ENCODE measurements around the gene TPD52L1. TPM values are rescaled to one million over a fixed set of nuclear protein-coding genes. Genes with fewer than 3 reads are reported as not detected.

TPD52L1 gene
- total RNA-seq (39.8 TPM), polyA plus RNA-seq (ENCODE audit: insufficient read depth in 1 of 8, insufficient read length in 8 of 8, low replicate concordance in 1 of 8) (10 to 100 TPM; 31.9 to 71.0 (median 43.1) TPM)
- long read RNA-seq, donor 1, transcript TPD52L1-213 (7 exons, 2,356 nt): major isoform, 7 of 10 reads
- long read RNA-seq, donor 1, partial matches to known transcripts: 0 of 10 reads
- long read RNA-seq, donor 1, other reads (novel, unspliced or antisense): 0 of 10 reads
- long read RNA-seq, donor 2, partial matches to known transcripts: 0 of 3 reads
- long read RNA-seq, donor 2, other reads (novel, unspliced or antisense): 0 of 3 reads
- long read RNA-seq, donor 3, transcript TPD52L1-213 (7 exons, 2,356 nt): major isoform, 12 of 22 reads
- long read RNA-seq, donor 3, transcript TPD52L1-203 (6 exons, 1,308 nt): minor isoform, 5 of 22 reads
- long read RNA-seq, donor 3, transcript TPD52L1-216 (1 exons, 2,486 nt): minor isoform, 5 of 22 reads
- long read RNA-seq, donor 3, partial matches to known transcripts: 0 of 22 reads
- long read RNA-seq, donor 3, other reads (novel, unspliced or antisense): 0 of 22 reads
- long read RNA-seq, donor 4, transcript TPD52L1-213 (7 exons, 2,356 nt): major isoform, 5 of 15 reads
- long read RNA-seq, donor 4, partial matches to known transcripts: 0 of 15 reads
- long read RNA-seq, donor 4, other reads (novel, unspliced or antisense): 0 of 15 reads
- long read RNA-seq, donor 5, transcript TPD52L1-216 (1 exons, 2,486 nt): minor isoform, 6 of 32 reads
- long read RNA-seq, donor 5, transcript TPD52L1-213 (7 exons, 2,356 nt): major isoform, 13 of 32 reads
- long read RNA-seq, donor 5, transcript TPD52L1-203 (6 exons, 1,308 nt): minor isoform, 7 of 32 reads
- long read RNA-seq, donor 5, partial matches to known transcripts: 0 of 32 reads
- long read RNA-seq, donor 5, other reads (novel, unspliced or antisense): 0 of 32 reads
- long read RNA-seq, donor 6, transcript TPD52L1-216 (1 exons, 2,486 nt): minor isoform, 14 of 74 reads
- long read RNA-seq, donor 6, transcript TPD52L1-213 (7 exons, 2,356 nt): major isoform, 29 of 74 reads
- long read RNA-seq, donor 6, transcript TPD52L1-203 (6 exons, 1,308 nt): minor isoform, 14 of 74 reads
- long read RNA-seq, donor 6, partial matches to known transcripts: 12 of 74 reads
- long read RNA-seq, donor 6, other reads (novel, unspliced or antisense): 0 of 74 reads
- long read RNA-seq, donor 7, transcript TPD52L1-216 (1 exons, 2,486 nt): major isoform, 10 of 116 reads
- long read RNA-seq, donor 7, transcript TPD52L1-213 (7 exons, 2,356 nt): minor isoform, 7 of 116 reads
- long read RNA-seq, donor 7, transcript TPD52L1-203 (6 exons, 1,308 nt): minor isoform, 7 of 116 reads
- long read RNA-seq, donor 7, partial matches to known transcripts: 22 of 116 reads
- long read RNA-seq, donor 7, other reads (novel, unspliced or antisense): 68 of 116 reads
- long read RNA-seq, donor 8, transcript TPD52L1-213 (7 exons, 2,356 nt): minor isoform, 5 of 18 reads
- long read RNA-seq, donor 8, transcript TPD52L1-216 (1 exons, 2,486 nt): major isoform, 9 of 18 reads
- long read RNA-seq, donor 8, partial matches to known transcripts: 0 of 18 reads
- long read RNA-seq, donor 8, other reads (novel, unspliced or antisense): 0 of 18 reads
- long read RNA-seq, donor 9, transcript TPD52L1-213 (7 exons, 2,356 nt): minor isoform, 6 of 38 reads
- long read RNA-seq, donor 9, transcript TPD52L1-216 (1 exons, 2,486 nt): minor isoform, 11 of 38 reads
- long read RNA-seq, donor 9, transcript TPD52L1-203 (6 exons, 1,308 nt): major isoform, 14 of 38 reads
- long read RNA-seq, donor 9, partial matches to known transcripts: 6 of 38 reads
- long read RNA-seq, donor 9, other reads (novel, unspliced or antisense): 0 of 38 reads
- long read RNA-seq, donor 10, transcript TPD52L1-216 (1 exons, 2,486 nt): major isoform, 19 of 43 reads
- long read RNA-seq, donor 10, transcript TPD52L1-203 (6 exons, 1,308 nt): minor isoform, 9 of 43 reads
- long read RNA-seq, donor 10, transcript TPD52L1-213 (7 exons, 2,356 nt): minor isoform, 10 of 43 reads
- long read RNA-seq, donor 10, partial matches to known transcripts: 0 of 43 reads
- long read RNA-seq, donor 10, other reads (novel, unspliced or antisense): 0 of 43 reads
- long read RNA-seq, donor 11, transcript TPD52L1-216 (1 exons, 2,486 nt): minor isoform, 7 of 20 reads
- long read RNA-seq, donor 11, transcript TPD52L1-213 (7 exons, 2,356 nt): major isoform, 9 of 20 reads
- long read RNA-seq, donor 11, partial matches to known transcripts: 0 of 20 reads
- long read RNA-seq, donor 11, other reads (novel, unspliced or antisense): 0 of 20 reads

- WGBS (ENCODE audit: insufficient coverage): under 1% methylated on average over 28 of the region's 47 CpGs
- DNase-seq: peak; percentile 87
- Histone ChIP-seq H3K4me1 (ENCODE audit: control insufficient read depth, insufficient read depth, low read length) (peaks cover 10% of the 10 kb centered on the region), H3K36me3 (ENCODE audit: control insufficient read depth, insufficient read depth, low read length) (no peaks in the 10 kb centered on the region), H3K9me3 (replicated peaks; ENCODE audit: control insufficient read depth, low read depth, low read length) (no peaks in the 10 kb centered on the region), H3K27me3 (ENCODE audit: control insufficient read depth, insufficient read depth, low read length) (peaks cover 6% of the 10 kb centered on the region), H3K27ac (ENCODE audit: low read length) (peak within 1 kb of the TSS; percentile 67), H3K4me3 (ENCODE audit: low read length) (peak within 1 kb of the TSS; percentile 63)
Measured at GRCh38 chr6:125153391-125154117, at the start of gene TPD52L1. TPD52L1 (plus strand) TSS chr6:125153773; CDS start chr6:125153952, 179 bp downstream.

GRCh38 chr6:125104425-125104824 lies 49.1 kb upstream of the TPD52L1 start:
- H3K9me3 ChIP-seq (replicated peaks; ENCODE audit: control insufficient read depth, low read depth, low read length): no peaks in the 10 kb centered on the region
- H3K36me3 ChIP-seq (ENCODE audit: control insufficient read depth, insufficient read depth, low read length): no peaks in the 10 kb centered on the region
- WGBS (ENCODE audit: insufficient coverage): 29% methylated on average over 2 of the region's 4 CpGs
- H3K27me3 ChIP-seq (ENCODE audit: control insufficient read depth, insufficient read depth, low read length): no peaks in the 10 kb centered on the region
- no peak for DNase-seq
- H3K4me1 ChIP-seq (ENCODE audit: control insufficient read depth, insufficient read depth, low read length): peaks cover 2% of the 10 kb centered on the region
- H3K4me3 ChIP-seq (ENCODE audit: low read length): no peak overlapping the region
- peak overlapping the region; percentile 53 for H3K27ac ChIP-seq (ENCODE audit: low read length)

- H3K27me3 ChIP-seq (ENCODE audit: control insufficient read depth, insufficient read depth, low read length): no peaks in the 10 kb centered on the region
- no peaks in the 10 kb centered on the region for H3K4me1 ChIP-seq (ENCODE audit: control insufficient read depth, insufficient read depth, low read length)
- H3K36me3 ChIP-seq (ENCODE audit: control insufficient read depth, insufficient read depth, low read length): no peaks in the 10 kb centered on the region
- peaks cover 8% of the 10 kb centered on the region for H3K9me3 ChIP-seq (replicated peaks; ENCODE audit: control insufficient read depth, low read depth, low read length)
- H3K4me3 ChIP-seq (ENCODE audit: low read length): no peak overlapping the region
- WGBS (ENCODE audit: insufficient coverage): no CpG with 5 or more reads among the region's 5 CpGs
- H3K27ac ChIP-seq (ENCODE audit: low read length): no peak overlapping the region
- no peak for DNase-seq
Measured at GRCh38 chr6:125107048-125107447, 46.5 kb upstream of the TPD52L1 start.

GRCh38 chr6:125107896-125108295 lies 45.7 kb upstream of the TPD52L1 start:
- H3K9me3 ChIP-seq (replicated peaks; ENCODE audit: control insufficient read depth, low read depth, low read length): peaks cover 13% of the 10 kb centered on the region
- no peaks in the 10 kb centered on the region for H3K4me1 ChIP-seq (ENCODE audit: control insufficient read depth, insufficient read depth, low read length)
- no peaks in the 10 kb centered on the region for H3K27me3 ChIP-seq (ENCODE audit: control insufficient read depth, insufficient read depth, low read length)
- H3K36me3 ChIP-seq (ENCODE audit: control insufficient read depth, insufficient read depth, low read length): no peaks in the 10 kb centered on the region
- no peak overlapping the region for H3K27ac ChIP-seq (ENCODE audit: low read length)
- no peak overlapping the region for H3K4me3 ChIP-seq (ENCODE audit: low read length)
- DNase-seq: no peak
- WGBS (ENCODE audit: insufficient coverage): no CpG with 5 or more reads among the region's 3 CpGs

- Histone ChIP-seq H3K4me3 (ENCODE audit: low read length) (no peak overlapping the region), H3K27me3 (ENCODE audit: control insufficient read depth, insufficient read depth, low read length) (no peaks in the 10 kb centered on the region), H3K36me3 (ENCODE audit: control insufficient read depth, insufficient read depth, low read length) (no peaks in the 10 kb centered on the region), H3K4me1 (ENCODE audit: control insufficient read depth, insufficient read depth, low read length) (no peaks in the 10 kb centered on the region), H3K9me3 (replicated peaks; ENCODE audit: control insufficient read depth, low read depth, low read length) (peaks cover 13% of the 10 kb centered on the region), H3K27ac (ENCODE audit: low read length) (no peak overlapping the region)
- DNase-seq: no peak
- WGBS (ENCODE audit: insufficient coverage): no CpG with 5 or more reads among the region's 1 CpG
Measured at GRCh38 chr6:125110056-125110455, 43.5 kb upstream of the TPD52L1 start.

- no peaks in the 10 kb centered on the region for H3K4me1 ChIP-seq (ENCODE audit: control insufficient read depth, insufficient read depth, low read length)
- no peaks in the 10 kb centered on the region for H3K36me3 ChIP-seq (ENCODE audit: control insufficient read depth, insufficient read depth, low read length)
- no peak for DNase-seq
- peaks cover 13% of the 10 kb centered on the region for H3K9me3 ChIP-seq (replicated peaks; ENCODE audit: control insufficient read depth, low read depth, low read length)
- H3K27me3 ChIP-seq (ENCODE audit: control insufficient read depth, insufficient read depth, low read length): no peaks in the 10 kb centered on the region
- H3K4me3 ChIP-seq (ENCODE audit: low read length): no peak overlapping the region
- H3K27ac ChIP-seq (ENCODE audit: low read length): no peak overlapping the region
- whole genome bisulfite sequencing (ENCODE audit: insufficient coverage): no CpG with 5 or more reads among the region's 4 CpGs
Measured at GRCh38 chr6:125111219-125111983, 42.2 kb upstream of the TPD52L1 start.

GRCh38 chr6:125112934-125113333 lies 40.6 kb upstream of the TPD52L1 start:
- Histone ChIP-seq H3K27ac (ENCODE audit: low read length) (no peak overlapping the region), H3K4me3 (ENCODE audit: low read length) (no peak overlapping the region), H3K4me1 (ENCODE audit: control insufficient read depth, insufficient read depth, low read length) (no peaks in the 10 kb centered on the region), H3K9me3 (replicated peaks; ENCODE audit: control insufficient read depth, low read depth, low read length) (peaks cover 13% of the 10 kb centered on the region), H3K27me3 (ENCODE audit: control insufficient read depth, insufficient read depth, low read length) (no peaks in the 10 kb centered on the region), H3K36me3 (ENCODE audit: control insufficient read depth, insufficient read depth, low read length) (no peaks in the 10 kb centered on the region)
- no peak for DNase-seq
